PFSK-1 (cell line): ENCODE measurements around the gene CCDC85A.

ENCODE experiments used
- FOXP2 ChIP-seq: optimal IDR thresholded peaks from 2 replicates; pipeline ENCODE3; 2011; ENCODE audit warnings: borderline replicate concordance, control low read depth, inconsistent platforms; ENCODE audit not compliant: insufficient read depth; ENCODE audit errors: extremely low read length, extremely low read depth
- POLR2AphosphoS5 ChIP-seq: IDR thresholded peaks from 2 replicates; pipeline ENCODE4 v1.6.1; 2012; ENCODE audit warnings: low read depth, mild to moderate bottlenecking, control low read depth, low read length, moderate library complexity
- REST ChIP-seq, 2 experiments: IDR thresholded peaks; 2 replicates each; pipeline versions ENCODE4 v1.6.1 to v1.8.0; 2011 to 2012; ENCODE audit warnings: low read depth in 2 of 2, low read length in 2 of 2, control low read depth in 1 of 2, inconsistent platforms in 1 of 2, mild to moderate bottlenecking in 1 of 2, moderate library complexity in 1 of 2; ENCODE audit not compliant: insufficient read depth in 1 of 2
- SIN3A ChIP-seq: IDR thresholded peaks from 2 replicates; pipeline ENCODE4 v1.6.1; 2012; ENCODE audit warnings: mild to moderate bottlenecking, low read length, moderate library complexity, borderline replicate concordance; ENCODE audit not compliant: insufficient read depth
- TAF1 ChIP-seq: IDR thresholded peaks from 2 replicates; pipeline ENCODE4 v1.6.1; 2012; ENCODE audit warnings: low read length, control low read depth, borderline replicate concordance; ENCODE audit not compliant: insufficient read depth

CCDC85A gene

DNA sequence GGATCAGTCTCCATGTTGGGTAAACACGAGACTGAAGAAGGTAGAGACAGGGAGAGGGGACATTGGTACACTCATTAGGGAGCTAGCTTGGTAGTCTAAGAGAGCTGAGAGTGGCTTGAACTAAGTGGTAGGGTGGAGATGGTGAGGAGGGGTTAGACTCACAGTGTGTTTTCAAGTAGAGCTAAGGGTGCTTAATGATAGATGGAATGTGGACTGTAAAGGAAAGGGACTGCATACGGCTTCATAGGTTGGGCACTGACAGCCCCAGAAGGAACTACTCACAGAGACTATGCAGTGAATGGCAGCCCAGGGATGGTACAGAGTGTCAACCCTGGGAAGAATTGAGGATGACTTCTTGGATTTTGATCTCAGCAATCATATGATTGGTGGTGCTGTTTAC lies 178.1 kb downstream of the CCDC85A start:
- TF ChIP-seq REST (IDR thresholded peaks at IDR 0.05; ENCODE audit: insufficient read depth in 1 of 2, low read depth in 2 of 2, low read length in 2 of 2) (no peak), FOXP2 (no peak), POLR2AphosphoS5 (no peak), TAF1 (no peak), SIN3A (no peak)

DNA sequence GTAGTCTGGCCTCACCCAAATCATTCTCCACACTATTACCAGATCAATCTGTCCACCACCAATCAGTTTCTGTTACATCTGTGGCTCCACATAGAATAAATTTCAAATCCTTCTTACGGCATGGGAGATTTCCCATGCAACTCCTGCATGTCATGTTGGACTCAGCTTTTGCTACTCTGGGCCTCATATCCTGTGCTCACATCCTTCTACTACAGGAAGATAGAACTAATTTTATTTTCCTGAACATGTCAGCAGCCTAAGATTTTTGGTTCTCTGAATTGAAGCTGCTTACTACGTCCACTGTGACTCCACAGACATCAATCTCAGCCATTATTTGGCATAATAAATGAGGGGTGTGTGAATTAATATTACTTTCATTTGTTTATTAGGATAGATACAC lies 181.1 kb downstream of the CCDC85A start:
- TF ChIP-seq REST (IDR thresholded peaks at IDR 0.05; ENCODE audit: insufficient read depth in 1 of 2, low read depth in 2 of 2, low read length in 2 of 2) (no peak), POLR2AphosphoS5 (no peak), TAF1 (no peak), SIN3A (no peak), FOXP2 (no peak)

DNA sequence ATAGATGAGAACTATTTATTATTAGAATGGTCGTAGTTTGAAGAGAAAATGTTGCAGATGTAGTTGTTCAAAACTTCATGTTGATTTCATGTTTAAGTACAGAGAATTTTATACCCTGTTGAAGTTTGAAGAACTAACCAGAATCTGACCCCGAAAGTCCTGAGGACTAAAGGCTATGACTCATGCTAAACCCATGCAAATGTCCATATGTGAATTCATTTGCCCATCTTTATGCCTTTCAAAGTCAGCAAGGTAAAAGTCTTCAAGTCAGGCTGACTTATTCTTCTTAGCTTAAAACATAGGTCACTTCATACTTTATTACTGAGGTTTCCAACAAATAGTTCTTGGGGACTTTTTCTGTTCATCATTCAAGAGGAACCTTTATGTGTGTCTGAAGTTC lies 185.5 kb downstream of the CCDC85A start:
- TF ChIP-seq FOXP2 (no peak), SIN3A (no peak), POLR2AphosphoS5 (no peak), TAF1 (no peak)

DNA sequence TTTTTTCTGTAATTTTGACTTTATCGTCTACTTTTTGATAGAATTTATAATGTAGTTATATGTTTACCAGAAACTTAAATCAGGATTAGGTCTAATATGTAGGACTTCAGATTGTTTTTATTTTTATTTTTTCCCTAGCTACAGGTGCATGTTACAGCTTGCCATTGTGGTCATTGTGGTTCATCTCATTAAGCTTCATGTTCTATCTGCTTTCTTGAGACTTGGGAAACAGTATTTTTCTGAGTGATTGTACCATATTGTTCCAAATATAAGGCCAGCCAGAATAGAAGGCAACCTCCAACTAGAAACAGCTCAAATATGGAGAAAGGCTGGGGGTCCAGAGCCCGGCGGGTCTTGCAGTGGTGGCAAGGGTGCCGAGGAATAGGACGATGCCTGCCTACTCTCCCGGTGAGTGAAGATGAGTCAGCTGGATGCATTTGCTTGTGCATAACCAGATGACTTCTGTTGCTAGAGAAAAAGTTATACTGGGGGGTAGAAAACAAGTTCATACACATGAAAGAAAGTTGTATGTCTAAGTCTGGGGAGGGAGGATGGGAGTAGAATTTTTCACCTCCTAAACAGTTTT lies 188.4 kb downstream of the CCDC85A start:
- TF ChIP-seq SIN3A (no peak), TAF1 (no peak), REST (IDR thresholded peaks at IDR 0.05; ENCODE audit: insufficient read depth in 1 of 2, low read depth in 2 of 2, low read length in 2 of 2) (no peak), POLR2AphosphoS5 (no peak), FOXP2 (no peak)

DNA sequence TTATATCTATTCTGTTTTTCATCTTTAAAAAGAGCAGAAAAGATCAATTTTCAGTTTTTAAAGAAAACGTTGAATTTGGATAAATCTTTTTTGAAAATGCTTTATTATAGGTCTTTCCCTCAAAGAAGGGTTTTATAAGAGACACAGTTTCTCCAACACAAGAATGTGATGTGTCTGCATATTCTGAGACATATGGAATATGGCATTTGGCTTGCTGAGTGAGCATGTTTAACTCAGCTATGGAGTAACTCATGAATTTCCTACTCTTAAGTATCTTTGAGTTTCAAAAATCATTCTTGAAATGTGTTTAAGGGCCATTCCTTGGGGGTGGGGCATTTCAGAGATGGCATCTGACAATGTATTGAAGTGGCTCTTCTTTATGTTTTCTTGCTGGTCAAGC lies 191.5 kb downstream of the CCDC85A start:
- TF ChIP-seq REST (IDR thresholded peaks at IDR 0.05; ENCODE audit: insufficient read depth in 1 of 2, low read depth in 2 of 2, low read length in 2 of 2) = no peak
- no peak for TF ChIP-seq FOXP2
- no peak for TF ChIP-seq SIN3A
- no peak for TF ChIP-seq POLR2AphosphoS5
- no peak for TF ChIP-seq TAF1
